ENCODE measurements around the gene PRDM5. TPM values are rescaled to one million over a fixed set of nuclear protein-coding genes. Genes with fewer than 3 reads are reported as not detected.

PRDM5 gene
- 2.2 to 3.6 TPM (median 2.3 TPM) in 3 replicates for polyA plus RNA-seq
- 1.0 TPM for polyA plus RNA-seq (2011; ENCODE audit: low read depth)
- 1.7 and 2.1 TPM in 2 replicates for polyA plus RNA-seq (2011; cell fraction: cytosol; rRNA removed)
- polyA plus RNA-seq (2011; cell fraction: nucleus; rRNA removed) = 3.4 and 4.8 TPM in 2 replicates
- 0.48 and 1.8 TPM in 2 replicates for polyA plus RNA-seq (2012; ENCODE audit: low replicate concordance)
- 1.7 to 6.9 TPM (median 2.5 TPM) in 3 replicates for polyA minus RNA-seq
- polyA minus RNA-seq (2011; cell fraction: cytosol; rRNA and poly(A)+ RNA removed) = 3.3 TPM
- 4.1 and 8.8 TPM in 2 replicates for polyA minus RNA-seq (2011; cell fraction: nucleus; rRNA and poly(A)+ RNA removed)

DNA sequence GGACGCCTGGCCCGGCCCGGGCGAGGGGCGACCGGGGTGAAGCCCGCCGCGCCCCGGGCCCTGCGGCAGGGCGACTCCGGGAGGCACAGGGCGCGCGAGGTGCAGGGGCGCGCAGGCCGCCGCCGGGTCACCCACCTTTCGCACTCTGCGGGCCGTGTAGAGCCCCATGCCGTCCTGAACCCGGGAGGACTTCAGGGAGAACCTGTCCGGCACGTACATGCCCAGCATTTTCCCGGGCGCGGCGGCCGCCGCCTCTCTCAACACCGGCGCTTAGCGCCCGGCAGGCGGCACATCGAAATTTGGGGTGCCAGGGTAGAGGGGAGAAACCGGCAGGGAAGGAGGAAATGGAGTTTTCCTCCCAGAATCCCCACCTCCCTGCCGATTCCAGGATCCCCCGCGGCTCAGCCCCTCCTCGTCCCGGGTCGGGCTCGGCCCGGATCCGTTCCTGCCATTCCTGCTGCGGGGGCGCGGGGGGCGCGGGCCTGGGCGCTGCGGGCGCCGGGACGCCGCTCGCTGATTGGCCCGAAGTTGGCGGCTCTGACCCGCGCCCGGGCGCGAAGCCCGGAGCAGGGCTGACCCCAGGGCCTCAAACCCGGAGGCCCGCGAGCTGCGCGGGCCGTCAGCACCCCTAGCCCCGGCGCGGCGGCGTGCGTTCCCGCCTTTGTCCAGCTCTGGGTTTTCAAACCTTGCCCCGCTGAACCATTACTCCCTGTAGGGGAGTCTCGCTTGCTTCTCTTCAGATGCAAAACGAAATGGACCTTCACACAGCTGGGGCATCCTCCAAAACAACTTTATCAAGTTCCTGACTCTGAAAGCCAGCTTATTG lies at the start of gene PRDM5:
Gene PRDM5, minus strand, starts transcription at position 346 of the 826 bp plus-strand sequence. Its CDS starts 118 bp downstream, at position 228.
- H3K9ac ChIP-seq (ENCODE audit: control insufficient read depth, extremely low read depth, insufficient read depth, low read length) = peak within 1 kb of the TSS; percentile 83
- H3K4me2 ChIP-seq (ENCODE audit: control insufficient read depth, extremely low read depth, insufficient read depth, low read depth, low read length) = peak within 1 kb of the TSS; percentile 79
- FAIRE-seq (no peak), DNase-seq (ENCODE audit: low read depth, low spot score) (no peak)
- H3K9me1 ChIP-seq (ENCODE audit: control insufficient read depth, extremely low read depth, insufficient read depth, low read length) = no peaks in the 10 kb centered on the region
- no peaks in the 10 kb centered on the region for H3K9me3 ChIP-seq (ENCODE audit: control insufficient read depth, low read depth, low read length)
- peak within 1 kb of the TSS; percentile 87 for H3K27ac ChIP-seq (ENCODE audit: control insufficient read depth, insufficient read depth, low read length)
- no peaks in the 10 kb centered on the region for H3K79me2 ChIP-seq (ENCODE audit: control insufficient read depth, insufficient read depth, low read length)
- H2AFZ ChIP-seq (ENCODE audit: control insufficient read depth, low read length) = peak within 1 kb of the TSS; percentile 96
- no peaks in the 10 kb centered on the region for H3K27me3 ChIP-seq (ENCODE audit: control insufficient read depth, extremely low read depth, insufficient read depth, low read length)
- H3K4me3 ChIP-seq (ENCODE audit: control insufficient read depth in 2 of 3, extremely low read depth in 1 of 3, insufficient read depth in 2 of 3, low read depth in 1 of 3, low read length in 3 of 3) = peak within 1 kb of the TSS; percentile 67 to 85 (median 84)
- peaks cover 6% of the 10 kb centered on the region for H3K4me1 ChIP-seq (ENCODE audit: control insufficient read depth, extremely low read depth, insufficient read depth, low read length)
- H4K20me1 ChIP-seq (ENCODE audit: control insufficient read depth, extremely low read depth, insufficient read depth, low read length) = no peaks in the 10 kb centered on the region
- H3K36me3 ChIP-seq (ENCODE audit: control insufficient read depth in 2 of 2, extremely low read depth in 1 of 2, insufficient read depth in 2 of 2, low read length in 2 of 2) = no peaks in the 10 kb centered on the region
- TF ChIP-seq EZH2 (IDR thresholded peaks at IDR 0.05; ENCODE audit: low read length) = no peak
- TF ChIP-seq, protein P1, sequence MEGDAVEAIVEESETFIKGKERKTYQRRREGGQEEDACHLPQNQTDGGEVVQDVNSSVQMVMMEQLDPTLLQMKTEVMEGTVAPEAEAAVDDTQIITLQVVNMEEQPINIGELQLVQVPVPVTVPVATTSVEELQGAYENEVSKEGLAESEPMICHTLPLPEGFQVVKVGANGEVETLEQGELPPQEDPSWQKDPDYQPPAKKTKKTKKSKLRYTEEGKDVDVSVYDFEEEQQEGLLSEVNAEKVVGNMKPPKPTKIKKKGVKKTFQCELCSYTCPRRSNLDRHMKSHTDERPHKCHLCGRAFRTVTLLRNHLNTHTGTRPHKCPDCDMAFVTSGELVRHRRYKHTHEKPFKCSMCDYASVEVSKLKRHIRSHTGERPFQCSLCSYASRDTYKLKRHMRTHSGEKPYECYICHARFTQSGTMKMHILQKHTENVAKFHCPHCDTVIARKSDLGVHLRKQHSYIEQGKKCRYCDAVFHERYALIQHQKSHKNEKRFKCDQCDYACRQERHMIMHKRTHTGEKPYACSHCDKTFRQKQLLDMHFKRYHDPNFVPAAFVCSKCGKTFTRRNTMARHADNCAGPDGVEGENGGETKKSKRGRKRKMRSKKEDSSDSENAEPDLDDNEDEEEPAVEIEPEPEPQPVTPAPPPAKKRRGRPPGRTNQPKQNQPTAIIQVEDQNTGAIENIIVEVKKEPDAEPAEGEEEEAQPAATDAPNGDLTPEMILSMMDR (optimal IDR thresholded peaks at IDR 0.05 in 1 of 3, IDR thresholded peaks at IDR 0.05 in 1 of 3, conservative IDR thresholded peaks at IDR 0.05 in 1 of 3; ENCODE audit: extremely low read depth in 1 of 3, insufficient read depth in 2 of 3, low read length in 3 of 3) = peak in 2 of 3 experiments; percentile 20 to 30
- dilution Hi-C loops (cut with MboI; ENCODE audit: extremely low pct_ligation_motif_present, low sequenced_read_pairs) = no loop called here

DNA sequence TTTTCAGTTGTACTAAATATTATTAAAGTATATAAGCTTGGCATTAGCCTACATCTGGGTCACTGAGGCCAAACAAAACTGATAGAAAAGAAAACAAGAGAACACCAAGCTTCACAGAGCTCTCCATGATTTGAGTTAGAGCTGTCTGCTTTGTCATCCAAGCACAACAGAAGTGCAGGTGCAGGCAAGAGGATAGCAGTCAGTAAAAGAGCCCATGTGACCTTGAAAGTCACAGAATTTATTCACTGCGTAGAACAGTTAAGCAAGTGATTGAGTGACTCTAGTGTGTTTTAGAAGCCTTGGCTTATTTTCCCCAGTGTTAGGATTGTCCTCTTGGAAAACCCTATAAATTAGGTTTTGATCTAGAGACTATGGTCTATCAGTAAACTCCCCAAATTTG lies 49.4 kb upstream of the PRDM5 start:
- no peaks in the 10 kb centered on the region for H3K27me3 ChIP-seq (ENCODE audit: control insufficient read depth, extremely low read depth, insufficient read depth, low read length)
- H4K20me1 ChIP-seq (ENCODE audit: control insufficient read depth, extremely low read depth, insufficient read depth, low read length) = no peaks in the 10 kb centered on the region
- no peak overlapping the region for H3K27ac ChIP-seq (ENCODE audit: control insufficient read depth, insufficient read depth, low read length)
- FAIRE-seq (no peak), DNase-seq (ENCODE audit: low read depth, low spot score) (no peak)
- H2AFZ ChIP-seq (ENCODE audit: control insufficient read depth, low read length) = no peak overlapping the region
- no peaks in the 10 kb centered on the region for H3K79me2 ChIP-seq (ENCODE audit: control insufficient read depth, insufficient read depth, low read length)
- TF ChIP-seq, protein P1 (optimal IDR thresholded peaks at IDR 0.05 in 1 of 3, IDR thresholded peaks at IDR 0.05 in 1 of 3, conservative IDR thresholded peaks at IDR 0.05 in 1 of 3; ENCODE audit: extremely low read depth in 1 of 3, insufficient read depth in 2 of 3, low read length in 3 of 3) = no peak
- H3K36me3 ChIP-seq (ENCODE audit: control insufficient read depth in 2 of 2, extremely low read depth in 1 of 2, insufficient read depth in 2 of 2, low read length in 2 of 2) = no peaks in the 10 kb centered on the region
- no peaks in the 10 kb centered on the region for H3K4me1 ChIP-seq (ENCODE audit: control insufficient read depth, extremely low read depth, insufficient read depth, low read length)
- H3K4me2 ChIP-seq (ENCODE audit: control insufficient read depth, extremely low read depth, insufficient read depth, low read depth, low read length) = no peak overlapping the region
- no peak overlapping the region for H3K4me3 ChIP-seq (ENCODE audit: control insufficient read depth in 2 of 3, extremely low read depth in 1 of 3, insufficient read depth in 2 of 3, low read depth in 1 of 3, low read length in 3 of 3)
- H3K9ac ChIP-seq (ENCODE audit: control insufficient read depth, extremely low read depth, insufficient read depth, low read length) = no peak overlapping the region
- H3K9me3 ChIP-seq (ENCODE audit: control insufficient read depth, low read depth, low read length) = no peaks in the 10 kb centered on the region
- dilution Hi-C loops (cut with MboI; ENCODE audit: extremely low pct_ligation_motif_present, low sequenced_read_pairs) = no loop called here
- H3K9me1 ChIP-seq (ENCODE audit: control insufficient read depth, extremely low read depth, insufficient read depth, low read length) = no peaks in the 10 kb centered on the region

Data from keratinocyte (primary cell).